ENCODE results near the gene WNT2. TPM values are rescaled to one million over a fixed set of nuclear protein-coding genes. Genes with fewer than 3 reads are reported as not detected.

The WNT2 gene
- polyA plus RNA-seq, 1 experiment, result 24.4 TPM

DNA sequence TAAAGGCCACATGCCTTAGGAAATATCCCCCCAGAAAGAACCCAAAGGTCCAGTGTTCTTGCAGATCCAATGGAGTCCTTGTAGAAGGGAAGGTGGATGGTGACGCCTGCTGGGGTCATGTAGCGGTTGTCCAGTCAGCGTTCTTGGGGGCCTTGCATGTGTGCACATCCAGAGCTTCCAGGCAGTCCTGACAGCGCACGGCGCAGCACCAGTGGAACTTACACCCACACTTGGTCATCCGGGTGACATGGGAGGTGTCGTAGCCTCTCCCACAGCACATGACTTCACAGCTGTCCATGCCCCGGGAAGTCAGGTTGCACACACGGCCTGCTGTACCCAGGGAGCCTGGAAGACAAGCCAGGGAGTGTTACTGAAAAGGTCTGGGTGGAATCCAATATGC lies 44.8 kb downstream of the WNT2 start:
- Histone ChIP-seq H3K9me3 (ENCODE audit: control insufficient read depth, insufficient read depth, low read length) (no peaks in the 10 kb centered on the region), H3K27me3 (ENCODE audit: control insufficient read depth, insufficient read depth, low read length) (no peaks in the 10 kb centered on the region), H3K27ac (ENCODE audit: low read depth, low read length) (no peak overlapping the region), H3K4me3 (ENCODE audit: low read depth, low read length) (no peak overlapping the region)
- DNase-seq (ENCODE audit: low read depth, low spot score), result no peak
- TF ChIP-seq, protein P1, sequence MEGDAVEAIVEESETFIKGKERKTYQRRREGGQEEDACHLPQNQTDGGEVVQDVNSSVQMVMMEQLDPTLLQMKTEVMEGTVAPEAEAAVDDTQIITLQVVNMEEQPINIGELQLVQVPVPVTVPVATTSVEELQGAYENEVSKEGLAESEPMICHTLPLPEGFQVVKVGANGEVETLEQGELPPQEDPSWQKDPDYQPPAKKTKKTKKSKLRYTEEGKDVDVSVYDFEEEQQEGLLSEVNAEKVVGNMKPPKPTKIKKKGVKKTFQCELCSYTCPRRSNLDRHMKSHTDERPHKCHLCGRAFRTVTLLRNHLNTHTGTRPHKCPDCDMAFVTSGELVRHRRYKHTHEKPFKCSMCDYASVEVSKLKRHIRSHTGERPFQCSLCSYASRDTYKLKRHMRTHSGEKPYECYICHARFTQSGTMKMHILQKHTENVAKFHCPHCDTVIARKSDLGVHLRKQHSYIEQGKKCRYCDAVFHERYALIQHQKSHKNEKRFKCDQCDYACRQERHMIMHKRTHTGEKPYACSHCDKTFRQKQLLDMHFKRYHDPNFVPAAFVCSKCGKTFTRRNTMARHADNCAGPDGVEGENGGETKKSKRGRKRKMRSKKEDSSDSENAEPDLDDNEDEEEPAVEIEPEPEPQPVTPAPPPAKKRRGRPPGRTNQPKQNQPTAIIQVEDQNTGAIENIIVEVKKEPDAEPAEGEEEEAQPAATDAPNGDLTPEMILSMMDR (IDR thresholded peaks at IDR 0.05; ENCODE audit: low read depth, low read length), result no peak
- CTCF ChIA-PET, result no interaction called here
- POLR2A ChIA-PET, result no interaction called here

GRCh38 chr7:117277576-117277975 lies 45.3 kb downstream of the WNT2 start:
- TF ChIP-seq, protein P1 (IDR thresholded peaks at IDR 0.05; ENCODE audit: low read depth, low read length), result no peak
- ChIA-PET CTCF (interaction anchor here (1.7 kb wide), 1 partner anchor 65 kb away, joined by 4 read pairs; no protein-coding TSS in a partner anchor), POLR2A (no interaction called here)
- Histone ChIP-seq H3K27ac (ENCODE audit: low read depth, low read length) (no peak overlapping the region), H3K4me3 (ENCODE audit: low read depth, low read length) (no peak overlapping the region), H3K27me3 (ENCODE audit: control insufficient read depth, insufficient read depth, low read length) (no peaks in the 10 kb centered on the region), H3K9me3 (ENCODE audit: control insufficient read depth, insufficient read depth, low read length) (no peaks in the 10 kb centered on the region)
- DNase-seq (ENCODE audit: low read depth, low spot score), result no peak

GRCh38 chr7:117274951-117275350 lies 47.9 kb downstream of the WNT2 start:
- Histone ChIP-seq H3K9me3 (ENCODE audit: control insufficient read depth, insufficient read depth, low read length) (no peaks in the 10 kb centered on the region), H3K27ac (ENCODE audit: low read depth, low read length) (no peak overlapping the region), H3K27me3 (ENCODE audit: control insufficient read depth, insufficient read depth, low read length) (no peaks in the 10 kb centered on the region), H3K4me3 (ENCODE audit: low read depth, low read length) (no peak overlapping the region)
- CTCF ChIA-PET, result interaction anchor here (2.0 kb wide), 1 partner anchor 62 kb away, joined by 7 read pairs; no protein-coding TSS in a partner anchor
- TF ChIP-seq, protein P1 (IDR thresholded peaks at IDR 0.05; ENCODE audit: low read depth, low read length), result no peak
- no peak for DNase-seq (ENCODE audit: low read depth, low spot score)
- POLR2A ChIA-PET, result no interaction called here

GRCh38 chr7:117273814-117274225 lies 49.0 kb downstream of the WNT2 start:
- TF ChIP-seq, protein P1 (IDR thresholded peaks at IDR 0.05; ENCODE audit: low read depth, low read length), result no peak
- ChIA-PET POLR2A (no interaction called here), CTCF (interaction anchor here (0.8 to 2.0 kb wide), 3 partner anchors 38 to 116 kb away, joined by 3 to 7 read pairs (median 3); no protein-coding TSS in a partner anchor)

DNA sequence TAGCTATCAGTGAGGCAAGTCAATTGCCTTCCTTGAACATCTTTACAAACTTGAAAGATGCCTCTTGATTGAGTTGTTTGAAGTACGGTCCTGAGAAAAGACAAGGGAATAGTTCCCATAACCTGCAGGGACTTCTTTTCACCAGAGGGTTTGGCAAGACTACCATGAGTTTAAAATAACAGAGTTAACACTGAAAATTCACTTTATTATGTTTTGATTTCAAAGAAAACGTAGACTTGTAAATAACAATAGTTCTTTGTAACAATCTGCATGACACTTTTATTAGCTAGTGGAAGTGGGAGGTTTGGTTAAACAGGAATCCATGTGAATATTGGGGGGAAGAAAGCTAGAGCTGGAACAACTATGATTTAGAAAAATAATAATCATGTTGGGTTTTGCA lies 49.5 kb downstream of the WNT2 start:
- DNase-seq (ENCODE audit: low read depth, low spot score), result no peak
- CTCF ChIA-PET, result interaction anchor here (0.8 to 2.0 kb wide), 3 partner anchors 61 to 116 kb away, joined by 3 to 7 read pairs (median 3); no protein-coding TSS in a partner anchor
- POLR2A ChIA-PET, result no interaction called here

More at GRCh38 chr7:117273814-117274225, 49.0 kb downstream of the WNT2 start:
- DNase-seq (ENCODE audit: low read depth, low spot score), result no peak
- Histone ChIP-seq H3K27me3 (ENCODE audit: control insufficient read depth, insufficient read depth, low read length) (no peaks in the 10 kb centered on the region), H3K27ac (ENCODE audit: low read depth, low read length) (no peak overlapping the region), H3K4me3 (ENCODE audit: low read depth, low read length) (no peak overlapping the region), H3K9me3 (ENCODE audit: control insufficient read depth, insufficient read depth, low read length) (no peaks in the 10 kb centered on the region)

More for the DNA sequence above, 49.5 kb downstream of the WNT2 start:
- H3K27me3 ChIP-seq (ENCODE audit: control insufficient read depth, insufficient read depth, low read length), result no peaks in the 10 kb centered on the region
- no peak overlapping the region for H3K4me3 ChIP-seq (ENCODE audit: low read depth, low read length)
- TF ChIP-seq, protein P1 (IDR thresholded peaks at IDR 0.05; ENCODE audit: low read depth, low read length), result no peak
- H3K27ac ChIP-seq (ENCODE audit: low read depth, low read length), result no peak overlapping the region
- H3K9me3 ChIP-seq (ENCODE audit: control insufficient read depth, insufficient read depth, low read length), result no peaks in the 10 kb centered on the region
